ENCODE data around the gene KRT76. TPM values are rescaled to one million over a fixed set of nuclear protein-coding genes. Genes with fewer than 3 reads are reported as not detected.

KRT76 gene
- total RNA-seq = not detected
- not detected for polyA plus RNA-seq (ENCODE audit: insufficient read depth, low read depth, low replicate concordance)
- long read RNA-seq, donor 1 = 0 reads
- long read RNA-seq, donor 2 = 0 reads

DNA sequence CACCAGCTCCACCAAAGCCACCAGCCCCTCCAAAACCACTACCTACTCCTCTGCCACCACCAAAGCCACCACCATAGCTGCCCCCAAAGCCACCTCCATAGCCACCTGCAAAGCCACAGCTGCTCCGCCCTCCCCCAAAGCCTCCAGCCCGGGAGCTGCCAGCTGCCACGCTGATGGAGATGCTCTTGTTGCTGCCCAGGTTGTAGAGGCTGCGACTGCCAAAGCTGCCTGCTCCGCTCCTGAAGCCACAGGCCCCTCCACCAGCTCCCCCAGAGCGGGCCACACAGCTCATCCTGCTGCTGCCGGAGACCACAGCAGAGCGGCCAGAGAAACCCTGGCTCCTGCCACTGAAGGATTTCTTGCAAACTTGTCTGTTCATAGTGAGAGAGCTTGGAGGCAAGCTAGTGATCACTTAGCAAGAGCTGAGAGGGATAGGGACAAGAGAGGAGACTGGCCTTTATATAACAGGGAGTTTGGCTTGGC, at the start of gene KRT76:
Gene KRT76, minus strand, starts transcription at position 433 of the 483 bp plus-strand sequence. Its CDS starts 54 bp downstream, at position 379.
- intact Hi-C loops (cut with DNase I; ENCODE audit: low total_unique reads) = no loop called here
- H3K9me3 ChIP-seq = no peaks in the 10 kb centered on the region
- H3K4me3 ChIP-seq = no peak within 1 kb of the TSS
- no peak within 1 kb of the TSS for H3K27ac ChIP-seq
- no peaks in the 10 kb centered on the region for H3K27me3 ChIP-seq
- no peaks in the 10 kb centered on the region for H3K36me3 ChIP-seq (ENCODE audit: low read depth, missing control alignments)
- WGBS, 2 donors = 92 to 100% methylated on average over 2 to 8 of the region's 8 CpGs
- TF ChIP-seq POLR2A (IDR thresholded peaks at IDR 0.05) = no peak
- TF ChIP-seq, protein P1, sequence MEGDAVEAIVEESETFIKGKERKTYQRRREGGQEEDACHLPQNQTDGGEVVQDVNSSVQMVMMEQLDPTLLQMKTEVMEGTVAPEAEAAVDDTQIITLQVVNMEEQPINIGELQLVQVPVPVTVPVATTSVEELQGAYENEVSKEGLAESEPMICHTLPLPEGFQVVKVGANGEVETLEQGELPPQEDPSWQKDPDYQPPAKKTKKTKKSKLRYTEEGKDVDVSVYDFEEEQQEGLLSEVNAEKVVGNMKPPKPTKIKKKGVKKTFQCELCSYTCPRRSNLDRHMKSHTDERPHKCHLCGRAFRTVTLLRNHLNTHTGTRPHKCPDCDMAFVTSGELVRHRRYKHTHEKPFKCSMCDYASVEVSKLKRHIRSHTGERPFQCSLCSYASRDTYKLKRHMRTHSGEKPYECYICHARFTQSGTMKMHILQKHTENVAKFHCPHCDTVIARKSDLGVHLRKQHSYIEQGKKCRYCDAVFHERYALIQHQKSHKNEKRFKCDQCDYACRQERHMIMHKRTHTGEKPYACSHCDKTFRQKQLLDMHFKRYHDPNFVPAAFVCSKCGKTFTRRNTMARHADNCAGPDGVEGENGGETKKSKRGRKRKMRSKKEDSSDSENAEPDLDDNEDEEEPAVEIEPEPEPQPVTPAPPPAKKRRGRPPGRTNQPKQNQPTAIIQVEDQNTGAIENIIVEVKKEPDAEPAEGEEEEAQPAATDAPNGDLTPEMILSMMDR (IDR thresholded peaks at IDR 0.05) = no peak
- no peak for DNase-seq
- no peaks in the 10 kb centered on the region for H3K4me1 ChIP-seq

DNA sequence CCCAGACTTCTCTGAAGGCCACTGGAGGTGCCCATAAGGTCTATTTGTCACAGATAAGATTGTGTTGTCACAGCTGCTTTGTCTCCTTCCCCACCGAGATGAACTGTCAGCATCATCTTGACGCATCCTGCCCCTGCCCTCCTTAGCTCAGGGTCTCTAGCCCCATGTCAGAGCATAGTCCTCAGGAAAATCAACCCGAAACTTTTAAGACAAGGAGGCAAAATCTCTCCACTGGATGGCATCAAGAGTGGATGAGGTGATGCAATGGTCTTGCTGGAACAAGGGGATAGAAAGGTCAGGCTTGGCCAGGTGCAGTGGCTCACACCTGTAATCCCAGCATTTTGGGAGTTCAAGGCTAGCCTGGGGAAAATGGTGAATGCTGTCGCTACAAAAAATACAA, 48.8 kb upstream of the KRT76 start:
- Histone ChIP-seq H3K36me3 (ENCODE audit: low read depth, missing control alignments) (no peaks in the 10 kb centered on the region), H3K27ac (no peak overlapping the region), H3K27me3 (no peaks in the 10 kb centered on the region), H3K4me3 (no peak overlapping the region), H3K9me3 (no peaks in the 10 kb centered on the region), H3K4me1 (no peaks in the 10 kb centered on the region)
- DNase-seq = no peak
- intact Hi-C loops (cut with DNase I; ENCODE audit: low total_unique reads) = no loop called here
- 85 to 86% methylated on average over 4 of the region's 4 CpGs for WGBS, 2 donors
- TF ChIP-seq POLR2A (IDR thresholded peaks at IDR 0.05) = no peak
- TF ChIP-seq, protein P1 (IDR thresholded peaks at IDR 0.05) = no peak

DNA sequence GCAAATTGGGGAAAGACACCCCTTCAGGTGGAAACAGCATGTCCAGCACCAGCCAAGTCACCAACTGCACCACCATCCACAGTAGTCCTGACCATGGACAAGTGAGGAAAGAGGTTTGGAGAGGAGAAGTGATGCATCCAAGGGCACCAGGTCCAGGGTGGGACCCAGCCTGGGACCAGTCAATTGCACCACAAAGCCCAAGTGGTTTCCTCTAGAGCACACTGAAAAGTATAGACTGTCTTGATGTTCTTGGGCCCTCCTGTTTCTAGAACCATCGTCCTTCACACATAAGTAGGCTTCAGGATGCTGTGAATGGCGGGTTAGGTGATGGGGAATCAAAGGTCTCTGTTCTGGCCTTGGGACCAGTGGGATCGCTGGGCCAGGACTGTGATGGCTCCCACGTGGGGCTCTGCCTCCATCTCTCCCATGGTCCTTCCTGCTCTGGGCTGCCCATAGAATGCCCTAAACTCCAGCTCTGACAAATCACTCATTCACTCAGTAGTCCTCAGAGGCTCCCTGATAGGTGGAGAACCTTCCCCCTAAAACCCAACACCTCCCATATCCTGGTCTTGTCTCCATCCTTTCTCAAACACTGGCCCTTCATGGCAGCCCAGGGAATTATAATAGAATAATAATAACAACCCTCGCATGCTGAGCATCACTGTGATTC, 47.7 kb upstream of the KRT76 start:
- TF ChIP-seq POLR2A (IDR thresholded peaks at IDR 0.05) = no peak
- TF ChIP-seq, protein P1 (IDR thresholded peaks at IDR 0.05) = no peak
- no peaks in the 10 kb centered on the region for H3K36me3 ChIP-seq (ENCODE audit: low read depth, missing control alignments)
- no peaks in the 10 kb centered on the region for H3K9me3 ChIP-seq
- 96 to 97% methylated on average over 5 of the region's 5 CpGs for WGBS, 2 donors
- intact Hi-C loops (cut with DNase I; ENCODE audit: low total_unique reads) = no loop called here
- H3K4me3 ChIP-seq = no peak overlapping the region
- H3K4me1 ChIP-seq = no peaks in the 10 kb centered on the region
- no peak for DNase-seq
- H3K27ac ChIP-seq = no peak overlapping the region
- H3K27me3 ChIP-seq = no peaks in the 10 kb centered on the region

DNA sequence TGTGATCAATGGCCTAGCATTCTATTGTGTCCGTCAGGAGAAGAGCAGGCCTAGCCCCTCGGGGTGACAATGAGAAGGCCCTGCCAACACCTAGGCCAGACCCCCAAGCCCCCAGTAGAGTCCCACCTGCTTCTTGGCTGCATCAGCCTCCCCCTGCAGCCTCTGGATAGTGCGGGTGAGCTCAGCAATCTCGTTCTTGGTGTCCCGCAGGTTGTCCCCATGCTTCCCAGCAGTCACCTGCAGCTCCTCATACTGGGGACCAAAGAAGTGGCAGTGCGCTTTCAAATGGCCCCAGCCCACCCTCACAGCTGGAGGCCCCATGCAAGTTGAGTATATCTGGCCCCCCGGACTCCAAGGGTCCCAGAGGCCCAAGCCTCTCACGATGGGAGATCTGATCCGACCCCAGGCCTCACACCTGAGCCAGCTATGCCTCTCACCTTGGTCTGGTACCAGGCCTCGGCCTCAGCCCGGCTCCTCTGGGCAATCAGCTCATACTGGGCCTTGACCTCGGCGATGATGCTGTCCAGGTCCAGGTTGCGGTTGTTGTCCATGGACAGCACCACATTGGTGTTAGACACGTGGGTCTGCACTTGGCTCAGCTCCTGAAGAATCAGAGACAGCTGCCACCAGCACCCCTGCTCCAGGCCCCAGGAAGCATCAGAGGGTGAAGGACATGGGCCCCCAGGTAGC, 46.8 kb upstream of the KRT76 start:
- 89 to 93% methylated on average over 7 to 15 of the region's 15 CpGs for WGBS, 2 donors
- intact Hi-C loops (cut with DNase I; ENCODE audit: low total_unique reads) = no loop called here

More for the DNA sequence above, 46.8 kb upstream of the KRT76 start:
- no peaks in the 10 kb centered on the region for H3K9me3 ChIP-seq
- TF ChIP-seq, protein P1 (IDR thresholded peaks at IDR 0.05) = no peak
- no peak for TF ChIP-seq POLR2A (IDR thresholded peaks at IDR 0.05)
- no peaks in the 10 kb centered on the region for H3K27me3 ChIP-seq
- no peaks in the 10 kb centered on the region for H3K36me3 ChIP-seq (ENCODE audit: low read depth, missing control alignments)
- H3K4me1 ChIP-seq = no peaks in the 10 kb centered on the region
- no peak overlapping the region for H3K4me3 ChIP-seq
- DNase-seq = no peak
- no peak overlapping the region for H3K27ac ChIP-seq

Measured in testis (tissue), 5 donors.